Mammary epithelial cell (primary cell): ENCODE measurements around the gene ODAM.

Experiments
- CTCF ChIP-seq, 2 donors: IDR thresholded peaks in 1 of 2; conservative IDR thresholded peaks in 1 of 2; 2 replicates each; pipeline ENCODE4 v1.5.1; 2011 to 2012; ENCODE audit warnings: inconsistent platforms in 2 of 2, low read length in 2 of 2, mild to moderate bottlenecking in 2 of 2, control low read depth in 1 of 2, low read depth in 1 of 2; ENCODE audit not compliant: insufficient read depth in 1 of 2; ENCODE audit errors: extremely low read depth in 1 of 2
- EZH2 ChIP-seq: IDR thresholded peaks from 2 replicates; pipeline ENCODE4 v1.6.1; 2012; ENCODE audit warnings: low read length, inconsistent platforms, borderline replicate concordance

- TF ChIP-seq CTCF (conservative IDR thresholded peaks at IDR 0.05 in 1 of 2, IDR thresholded peaks at IDR 0.05 in 1 of 2; ENCODE audit: extremely low read depth in 1 of 2, insufficient read depth in 1 of 2, low read depth in 1 of 2, low read length in 2 of 2): no peak
- no peak for TF ChIP-seq EZH2
Observed at GRCh38 chr4:70243091-70243490, 47.6 kb downstream of the ODAM start.
